ENCODE data around the gene CFAP53. TPM values are rescaled to one million over a fixed set of nuclear protein-coding genes. Genes with fewer than 3 reads are reported as not detected.

The CFAP53 gene
- total and polyA plus RNA-seq, 2 of the 13 experiments (the other 11 are each of a cell fraction or from before 2014, with no cell fraction given), result 0.05 to 0.07 TPM

DNA sequence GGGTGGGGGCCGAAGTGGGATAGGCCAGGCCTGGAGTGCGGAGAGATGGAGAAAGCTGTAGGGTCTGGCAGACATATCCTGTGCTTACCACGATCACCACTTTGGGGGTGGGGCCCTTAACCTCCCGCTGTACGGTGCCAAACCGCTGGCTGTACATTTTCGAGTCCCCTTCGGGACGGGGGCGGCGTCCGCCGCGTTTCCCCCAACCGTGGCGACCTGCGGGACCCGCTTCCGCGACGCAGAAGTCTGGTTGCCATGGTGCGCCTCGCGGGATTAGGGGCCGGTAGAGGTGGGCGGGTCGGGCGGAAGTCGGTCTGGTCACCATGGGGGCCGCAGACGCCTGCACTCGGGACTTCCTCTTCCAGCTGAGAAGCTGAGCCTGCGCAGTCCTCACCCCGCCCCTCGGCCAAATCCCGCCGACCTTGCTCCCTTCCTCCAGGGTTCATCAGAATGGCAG is at the start of gene CFAP53 (continued):
- TF ChIP-seq HOXA5 (CRISPR knock-in tag; IDR thresholded peaks at IDR 0.05) (no peak), EED (CRISPR knock-in tag; IDR thresholded peaks at IDR 0.05) (no peak), ZNF296 (CRISPR knock-in tag; conservative IDR thresholded peaks at IDR 0.05) (no peak), DMAP1 (CRISPR knock-in tag; IDR thresholded peaks at IDR 0.05) (no peak), CSRNP1 (CRISPR knock-in tag; IDR thresholded peaks at IDR 0.05) (no peak), ERF (CRISPR knock-in tag; IDR thresholded peaks at IDR 0.05) (0 out of 2 replicates have a peak, but pooled peaks have one; percentile 34), UBTF (CRISPR knock-in tag; IDR thresholded peaks at IDR 0.05) (no peak), SPEN (CRISPR knock-in tag; IDR thresholded peaks at IDR 0.05; ENCODE audit: low read depth) (peak; percentile 72), EEA1 (CRISPR knock-in tag; IDR thresholded peaks at IDR 0.05; ENCODE audit: borderline replicate concordance) (no peak), KMT2B (CRISPR knock-in tag; IDR thresholded peaks at IDR 0.05) (no peak), GABPB1 (CRISPR knock-in tag; IDR thresholded peaks at IDR 0.05) (peak; percentile 94), ZNF350 (CRISPR knock-in tag; IDR thresholded peaks at IDR 0.05; ENCODE audit: borderline replicate concordance, low read depth) (no peak), HNRNPK (IDR thresholded peaks at IDR 0.05; ENCODE audit: low read depth, low read length, poor library complexity, severe bottlenecking) (no peak), SP140L (CRISPR knock-in tag; IDR thresholded peaks at IDR 0.05; ENCODE audit: borderline replicate concordance) (no peak), ZNF800 (CRISPR knock-in tag; IDR thresholded peaks at IDR 0.05) (no peak), AHR (CRISPR knock-in tag; IDR thresholded peaks at IDR 0.05) (no peak)
- TF ChIP-seq, protein P1, sequence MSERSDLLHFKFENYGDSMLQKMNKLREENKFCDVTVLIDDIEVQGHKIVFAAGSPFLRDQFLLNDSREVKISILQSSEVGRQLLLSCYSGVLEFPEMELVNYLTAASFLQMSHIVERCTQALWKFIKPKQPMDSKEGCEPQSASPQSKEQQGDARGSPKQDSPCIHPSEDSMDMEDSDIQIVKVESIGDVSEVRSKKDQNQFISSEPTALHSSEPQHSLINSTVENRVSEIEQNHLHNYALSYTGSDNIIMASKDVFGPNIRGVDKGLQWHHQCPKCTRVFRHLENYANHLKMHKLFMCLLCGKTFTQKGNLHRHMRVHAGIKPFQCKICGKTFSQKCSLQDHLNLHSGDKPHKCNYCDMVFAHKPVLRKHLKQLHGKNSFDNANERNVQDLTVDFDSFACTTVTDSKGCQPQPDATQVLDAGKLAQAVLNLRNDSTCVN (CRISPR knock-in tag; IDR thresholded peaks at IDR 0.05; ENCODE audit: borderline replicate concordance), result no peak
- TF ChIP-seq, protein P2, sequence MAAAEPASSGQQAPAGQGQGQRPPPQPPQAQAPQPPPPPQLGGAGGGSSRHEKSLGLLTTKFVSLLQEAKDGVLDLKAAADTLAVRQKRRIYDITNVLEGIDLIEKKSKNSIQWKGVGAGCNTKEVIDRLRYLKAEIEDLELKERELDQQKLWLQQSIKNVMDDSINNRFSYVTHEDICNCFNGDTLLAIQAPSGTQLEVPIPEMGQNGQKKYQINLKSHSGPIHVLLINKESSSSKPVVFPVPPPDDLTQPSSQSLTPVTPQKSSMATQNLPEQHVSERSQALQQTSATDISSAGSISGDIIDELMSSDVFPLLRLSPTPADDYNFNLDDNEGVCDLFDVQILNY (CRISPR knock-in tag; conservative IDR thresholded peaks at IDR 0.05), result no peak
- TF ChIP-seq, protein P3, sequence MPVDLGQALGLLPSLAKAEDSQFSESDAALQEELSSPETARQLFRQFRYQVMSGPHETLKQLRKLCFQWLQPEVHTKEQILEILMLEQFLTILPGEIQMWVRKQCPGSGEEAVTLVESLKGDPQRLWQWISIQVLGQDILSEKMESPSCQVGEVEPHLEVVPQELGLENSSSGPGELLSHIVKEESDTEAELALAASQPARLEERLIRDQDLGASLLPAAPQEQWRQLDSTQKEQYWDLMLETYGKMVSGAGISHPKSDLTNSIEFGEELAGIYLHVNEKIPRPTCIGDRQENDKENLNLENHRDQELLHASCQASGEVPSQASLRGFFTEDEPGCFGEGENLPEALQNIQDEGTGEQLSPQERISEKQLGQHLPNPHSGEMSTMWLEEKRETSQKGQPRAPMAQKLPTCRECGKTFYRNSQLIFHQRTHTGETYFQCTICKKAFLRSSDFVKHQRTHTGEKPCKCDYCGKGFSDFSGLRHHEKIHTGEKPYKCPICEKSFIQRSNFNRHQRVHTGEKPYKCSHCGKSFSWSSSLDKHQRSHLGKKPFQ (CRISPR knock-in tag; IDR thresholded peaks at IDR 0.05; ENCODE audit: insufficient replicate concordance), result no peak
